ENCODE measurements around the gene HOXA5.

HOXA5 gene

GRCh38 chr7:27110186-27111031, 33.1 kb downstream of the HOXA5 start:
- Histone ChIP-seq H3K9me3 (ENCODE audit: control insufficient read depth, insufficient read depth, low read depth, low read length) (no peaks in the 10 kb centered on the region), H3K4me3 (ENCODE audit: low read depth, low read length) (peak overlapping the region; percentile 70), H3K27ac (ENCODE audit: extremely low read depth, low read depth, low read length) (peak overlapping the region; percentile 99), H3K36me3 (ENCODE audit: control insufficient read depth in 2 of 2, insufficient read depth in 1 of 2, low read length in 2 of 2) (peaks cover 11 to 25% of the 10 kb centered on the region in 2 experiments), H3K4me1 (ENCODE audit: control insufficient read depth, insufficient read depth, low read length) (peaks cover 6% of the 10 kb centered on the region)
- ChIA-PET CTCF (interaction anchor here (0.7 to 1.9 kb wide), 7 partner anchors 10 to 256 kb away, joined by 3 to 6 read pairs (median 4); partner anchors contain the start of genes HOXA4 and HOXA5), POLR2A (interaction anchor here (0.7 to 3.2 kb wide), 8 partner anchors 10 to 246 kb away, joined by 3 to 31 read pairs (median 4); partner anchors contain the start of genes HOXA1, HOXA4 and SKAP2)
- TF ChIP-seq ZNF175 (tag by site-specific recombination; IDR thresholded peaks at IDR 0.05) (no peak), ZNF843 (tag by site-specific recombination; IDR thresholded peaks at IDR 0.05) (peak; percentile 87), HOXD13 (CRISPR knock-in tag; IDR thresholded peaks at IDR 0.05; ENCODE audit: borderline replicate concordance) (peak; percentile 91), PRDM10 (tag by site-specific recombination; IDR thresholded peaks at IDR 0.05) (peak; percentile 36; the same call in 1 of the 2 replicates), KLF8 (tag by site-specific recombination; IDR thresholded peaks at IDR 0.05) (no peak), ZNF501 (tag by site-specific recombination; IDR thresholded peaks at IDR 0.05) (no peak), ZNF19 (tag by site-specific recombination; IDR thresholded peaks at IDR 0.05; ENCODE audit: low read depth) (no peak), ZFHX2 (tag by site-specific recombination; conservative IDR thresholded peaks at IDR 0.05) (peak; percentile 15; the same call in 1 of the 2 replicates), YY1 (tag by site-specific recombination; IDR thresholded peaks at IDR 0.05) (peak; percentile 45; the same call in 1 of the 2 replicates), ZNF449 (tag by site-specific recombination; IDR thresholded peaks at IDR 0.05) (peak; percentile 29; the same call in 1 of the 2 replicates), ZNF660 (tag by site-specific recombination; IDR thresholded peaks at IDR 0.05) (0 out of 2 replicates have a peak, but pooled peaks have one; percentile 46), MEIS1 (CRISPR knock-in tag; IDR thresholded peaks at IDR 0.05; ENCODE audit: borderline replicate concordance) (no peak), ZIC2 (tag by site-specific recombination; IDR thresholded peaks at IDR 0.05) (0 out of 2 replicates have a peak, but pooled peaks have one; percentile 24), ZNF571 (tag by site-specific recombination; IDR thresholded peaks at IDR 0.05) (no peak), ZBTB44 (tag by site-specific recombination; IDR thresholded peaks at IDR 0.05) (0 out of 2 replicates have a peak, but pooled peaks have one; percentile 13), KLF10 (tag by site-specific recombination; IDR thresholded peaks at IDR 0.05) (peak; percentile 49; the same call in 1 of the 2 replicates), ZNF701 (tag by site-specific recombination; IDR thresholded peaks at IDR 0.05) (no peak), KLF9 (tag by site-specific recombination; IDR thresholded peaks at IDR 0.05; ENCODE audit: low read depth) (peak; percentile 61; the same call in 1 of the 2 replicates), ZNF623 (tag by site-specific recombination; IDR thresholded peaks at IDR 0.05) (no peak), ZNF274 (IDR thresholded peaks at IDR 0.05; ENCODE audit: low read length) (no peak), ZNF274 (tag by site-specific recombination; IDR thresholded peaks at IDR 0.05; ENCODE audit: borderline replicate concordance) (no peak), ZBTB8A (tag by site-specific recombination; IDR thresholded peaks at IDR 0.05) (0 out of 2 replicates have a peak, but pooled peaks have one; percentile 27), FEZF1 (tag by site-specific recombination; IDR thresholded peaks at IDR 0.05) (peak; percentile 97), ZNF341 (tag by site-specific recombination; IDR thresholded peaks at IDR 0.05; ENCODE audit: low read depth) (no peak), REST (tag by site-specific recombination; IDR thresholded peaks at IDR 0.05) (no peak), ZBTB7A (tag by site-specific recombination; IDR thresholded peaks at IDR 0.05; ENCODE audit: low read depth) (no peak), MZF1 (tag by site-specific recombination; IDR thresholded peaks at IDR 0.05; ENCODE audit: borderline replicate concordance) (peak; percentile 61; the same call in 1 of the 2 replicates)
